OCI-LY7 (cell line): ENCODE measurements around the gene TUBA1C. TPM values are rescaled to one million over a fixed set of nuclear protein-coding genes. Genes with fewer than 3 reads are reported as not detected.

Experiments used
- Bru-seq: library from RNA; stranded (reverse); fragments of 400-500 nt; gene quantifications from one replicate; lab custom pipeline; 2021; lab: Mats Ljungman, UMichigan
- BruChase-seq, 2 experiments: library from RNA; stranded (reverse); fragments of 400-500 nt; gene quantifications; one replicate each; lab custom pipeline; 2021; lab: Mats Ljungman, UMichigan
- BruUV-seq: library from RNA; stranded (reverse); fragments of 400-500 nt; replicated peaks from 2 replicates; lab custom pipeline; 2021; lab: Mats Ljungman, UMichigan
- CTCF ChIA-PET: fragments of 300-600 bp; sonication (Branson Sonifier 250); formaldehyde crosslinking; loops from one replicate; lab custom pipeline; 2022; ENCODE audit warnings: antibody characterized with exemption; ENCODE audit not compliant: unreplicated experiment; lab: Charles Lee
- POLR2A ChIA-PET: fragments of 300-600 bp; sonication (Branson Sonifier 250); formaldehyde crosslinking; loops from one replicate; lab custom pipeline; 2022; ENCODE audit warnings: antibody characterized with exemption; lab: Charles Lee
- DNase-seq: peaks from one replicate; pipeline ENCODE4 v3.0.0-alpha.2; 2015; ENCODE audit warnings: low spot score
- H2AFZ ChIP-seq: fragments of 200-600 bp; sonication (generic), shearing (Covaris generic); 2 replicates; pipeline ENCODE4 v1.6.1; 2014; ENCODE audit warnings: mild to moderate bottlenecking, antibody characterized with exemption, low read length, moderate library complexity
- H3K27ac ChIP-seq: fragments of 200-600 bp; sonication (generic); 2 replicates; pipeline ENCODE4 v1.5.1; 2014; ENCODE audit warnings: mixed run types, low read depth, mild to moderate bottlenecking, moderate library complexity, low read length, inconsistent platforms; ENCODE audit not compliant: poor library complexity, severe bottlenecking
- H3K36me3 ChIP-seq: fragments of 200-600 bp; sonication (generic); 2 replicates; pipeline ENCODE4 v1.6.1; 2014; ENCODE audit warnings: mild to moderate bottlenecking, antibody characterized with exemption, low read length, moderate library complexity, mixed read lengths; ENCODE audit not compliant: insufficient read depth
- H3K4me1 ChIP-seq: fragments of 200-600 bp; sonication (generic); 2 replicates; pipeline ENCODE4 v1.5.1; 2014; ENCODE audit warnings: mild to moderate bottlenecking, low read length; ENCODE audit not compliant: insufficient read depth, poor library complexity, severe bottlenecking
- H3K4me2 ChIP-seq: fragments of 200-600 bp; sonication (generic); 2 replicates; pipeline ENCODE4 v1.6.1; 2014; ENCODE audit warnings: mild to moderate bottlenecking, low read length
- H3K4me3 ChIP-seq: fragments of 200-600 bp; sonication (generic); 2 replicates; pipeline ENCODE4 v1.5.1; 2014; ENCODE audit warnings: mild to moderate bottlenecking, low read depth, low read length; ENCODE audit not compliant: poor library complexity, severe bottlenecking
- H3K79me2 ChIP-seq: fragments of 200-600 bp; sonication (generic); 2 replicates; pipeline ENCODE4 v1.6.1; 2016; ENCODE audit warnings: low read depth, mild to moderate bottlenecking, low read length, moderate library complexity, mixed read lengths; ENCODE audit not compliant: insufficient read depth
- H3K9me2 ChIP-seq: fragments of 200-600 bp; sonication (generic); 2 replicates; pipeline ENCODE4 v1.6.1; 2016; ENCODE audit warnings: mild to moderate bottlenecking, low read length, mixed read lengths; ENCODE audit not compliant: insufficient read depth
- H3K9me3 ChIP-seq: fragments of 200-600 bp; sonication (generic); 2 replicates; pipeline ENCODE4 v1.6.1; 2014; ENCODE audit warnings: mild to moderate bottlenecking, mixed run types, low read length, mixed read lengths
- H4K20me1 ChIP-seq: fragments of 200-600 bp; sonication (generic); 2 replicates; pipeline ENCODE4 v1.6.1; 2014; ENCODE audit warnings: mild to moderate bottlenecking, antibody characterized with exemption, low read length, moderate library complexity, mixed read lengths; ENCODE audit not compliant: insufficient read depth
- CTCF ChIP-seq: fragments of 200-600 bp; sonication (generic); conservative IDR thresholded peaks from 2 replicates; pipeline ENCODE4 v1.5.1; 2014; ENCODE audit warnings: mild to moderate bottlenecking, antibody characterized with exemption, low read length, moderate library complexity, mixed read lengths
- EZH2phosphoT487 ChIP-seq: fragments of 200-600 bp; sonication (generic); IDR thresholded peaks from 2 replicates; pipeline ENCODE4 v1.6.1; 2018; ENCODE audit warnings: low read depth, borderline replicate concordance, mild to moderate bottlenecking, mixed run types, antibody characterized with exemption, low read length, moderate library complexity, mixed read lengths
- intact Hi-C: fragments of 100-400 bp; cut with micrococcal nuclease; formaldehyde crosslinking; loops from one replicate; pipeline ENCODE4 v1.10.0; 2022; ENCODE audit not compliant: unreplicated experiment
- long read RNA-seq: library from polyadenylated mRNA; stranded (forward); transcript quantifications from one replicate; pipeline ENCODE4 v2.0.0, GENCODE V29; 2022
- total RNA-seq, 2 experiments: library from RNA; depleted of rRNA in 1 of 2; stranded (reverse); fragments of >200 nt in 1 of 2; shearing (Covaris generic) in 1 of 2; gene quantifications; 2 replicates each; pipeline ENCODE4 v1.2.3, GENCODE V29; 2014 to 2022

TUBA1C gene
- total RNA-seq (2014; rRNA removed; shearing (Covaris generic)) (256 and 291 TPM in 2 replicates), total RNA-seq (2022) (254 and 276 TPM in 2 replicates), Bru-seq, nascent RNA (percentile 68 among the genes with signal in this experiment), BruChase-seq, experiment 1, labeled RNA remaining after a 6-hour chase (percentile 83 among the genes with signal in this experiment), BruChase-seq, experiment 2, labeled RNA remaining after a 2-hour chase (percentile 75 among the genes with signal in this experiment)
- long read RNA-seq, transcript TUBA1C-201 (4 exons, 3,001 nt): major isoform, 52 of 116 reads
- long read RNA-seq, partial matches to known transcripts: 3 of 116 reads
- long read RNA-seq, other reads (novel, unspliced or antisense): 60 of 116 reads

- H3K9me2 ChIP-seq: no peaks in the 10 kb centered on the region
- intact Hi-C loops: loop anchor here (1.0 to 2.0 kb wide), 4 partner anchors 31 to 134 kb away; partner anchors contain the start of genes TROAP, TUBA1A and TUBA1B
- peaks cover 45% of the 10 kb centered on the region for H3K79me2 ChIP-seq
- POLR2A ChIA-PET: interaction anchor here (0.6 to 2.9 kb wide), 9 partner anchors 32 to 1966 kb away, joined by 3 to 23 read pairs (median 4); partner anchors contain the start of genes RND1, TROAP and TUBA1B
- H3K36me3 ChIP-seq: peaks cover 49% of the 10 kb centered on the region
- CTCF ChIA-PET: no interaction called here
- peak within 1 kb of the TSS; percentile 84 for H3K27ac ChIP-seq
- peak within 1 kb of the TSS; percentile 68 for H2AFZ ChIP-seq
- peak within 1 kb of the TSS; percentile 85 for H3K4me3 ChIP-seq
- H3K9me3 ChIP-seq: no peaks in the 10 kb centered on the region
- peaks cover 35% of the 10 kb centered on the region for H3K4me1 ChIP-seq
- peaks cover 15% of the 10 kb centered on the region; the same call in 1 of the 2 replicates for H4K20me1 ChIP-seq
- DNase-seq: peak; percentile 95
- peak within 1 kb of the TSS; percentile 76 for H3K4me2 ChIP-seq
- TF ChIP-seq EZH2phosphoT487 (no peak), CTCF (peak; percentile 24; the same call in 1 of the 2 replicates)
- BruUV-seq: TSS peak; percentile 70
Measured at GRCh38 chr12:49264873-49265792, at the start of gene TUBA1C. Gene TUBA1C, plus strand, starts transcription at chr12:49265082. Its CDS starts 100 bp downstream, at chr12:49265182.

GRCh38 chr12:49219417-49220026, 45.4 kb upstream of the TUBA1C start:
- Histone ChIP-seq H3K79me2 (no peaks in the 10 kb centered on the region), H3K4me3 (no peak overlapping the region), H3K4me1 (no peaks in the 10 kb centered on the region), H3K4me2 (no peak overlapping the region), H3K27ac (no peak overlapping the region), H3K36me3 (no peaks in the 10 kb centered on the region), H2AFZ (no peak overlapping the region), H4K20me1 (no peaks in the 10 kb centered on the region), H3K9me2 (no peaks in the 10 kb centered on the region), H3K9me3 (no peaks in the 10 kb centered on the region)
- ChIA-PET CTCF (no interaction called here), POLR2A (interaction anchor here (0.7 to 1.0 kb wide), 2 partner anchors 29 to 30 kb away, joined by 3 read pairs; no protein-coding TSS in a partner anchor)
- no TSS peak for BruUV-seq
- no peak for DNase-seq
- intact Hi-C loops: no loop called here
- no peak for TF ChIP-seq CTCF
- no peak for TF ChIP-seq EZH2phosphoT487
